NCI-H748 treated with DMSO at 0.1 percent for 48 hours (cell line): ENCODE data around the gene PDLIM1.
"Not testable (repeated sequence)": the region's sequence is repeated elsewhere in the genome, so short reads cannot be mapped to it uniquely, and the experiment has no call there.

Source experiments
- DNase-seq: peaks from one replicate; lab custom pipeline; 2025; lab: John Stamatoyannopoulos, UW

The PDLIM1 gene

DNA sequence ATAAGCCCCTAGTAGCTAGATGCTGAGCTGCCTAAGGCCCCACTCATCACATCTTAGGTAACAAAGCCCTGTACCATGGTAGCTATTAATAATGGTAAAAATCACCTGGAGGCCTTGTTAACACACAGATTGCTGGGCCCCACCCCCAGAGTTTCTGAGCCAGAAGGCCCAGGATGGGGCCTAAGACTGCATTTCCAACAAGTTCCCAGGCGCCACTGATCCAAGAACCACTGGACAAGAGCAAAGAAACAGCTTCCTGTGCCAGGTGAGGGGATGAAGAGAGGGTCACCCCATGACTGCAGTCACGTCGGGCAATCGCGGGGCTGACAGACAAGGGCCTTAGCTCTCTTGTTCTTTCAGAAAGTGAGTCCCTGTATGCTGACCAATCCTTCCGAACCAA, 50.0 kb downstream of the PDLIM1 start:
- DNase-seq: no peak

DNA sequence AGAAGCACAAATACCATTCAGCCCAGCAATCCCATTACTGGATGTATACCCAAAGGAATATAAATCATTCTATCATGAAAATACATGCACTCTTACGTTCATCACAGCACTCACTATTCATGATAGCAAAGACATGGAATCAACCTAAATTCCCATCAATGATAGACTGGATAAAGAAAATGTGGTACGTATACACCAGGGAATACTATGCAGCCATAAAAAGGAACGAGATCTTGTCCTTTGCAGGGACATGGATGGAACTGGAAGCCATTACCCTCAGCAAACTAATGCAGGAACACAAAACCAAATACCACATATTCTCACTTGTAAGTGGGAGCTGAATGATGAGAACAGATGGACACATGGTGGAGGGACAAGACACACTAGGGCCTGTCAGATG, 50.7 kb downstream of the PDLIM1 start:
- DNase-seq: not testable (repeated sequence)

DNA sequence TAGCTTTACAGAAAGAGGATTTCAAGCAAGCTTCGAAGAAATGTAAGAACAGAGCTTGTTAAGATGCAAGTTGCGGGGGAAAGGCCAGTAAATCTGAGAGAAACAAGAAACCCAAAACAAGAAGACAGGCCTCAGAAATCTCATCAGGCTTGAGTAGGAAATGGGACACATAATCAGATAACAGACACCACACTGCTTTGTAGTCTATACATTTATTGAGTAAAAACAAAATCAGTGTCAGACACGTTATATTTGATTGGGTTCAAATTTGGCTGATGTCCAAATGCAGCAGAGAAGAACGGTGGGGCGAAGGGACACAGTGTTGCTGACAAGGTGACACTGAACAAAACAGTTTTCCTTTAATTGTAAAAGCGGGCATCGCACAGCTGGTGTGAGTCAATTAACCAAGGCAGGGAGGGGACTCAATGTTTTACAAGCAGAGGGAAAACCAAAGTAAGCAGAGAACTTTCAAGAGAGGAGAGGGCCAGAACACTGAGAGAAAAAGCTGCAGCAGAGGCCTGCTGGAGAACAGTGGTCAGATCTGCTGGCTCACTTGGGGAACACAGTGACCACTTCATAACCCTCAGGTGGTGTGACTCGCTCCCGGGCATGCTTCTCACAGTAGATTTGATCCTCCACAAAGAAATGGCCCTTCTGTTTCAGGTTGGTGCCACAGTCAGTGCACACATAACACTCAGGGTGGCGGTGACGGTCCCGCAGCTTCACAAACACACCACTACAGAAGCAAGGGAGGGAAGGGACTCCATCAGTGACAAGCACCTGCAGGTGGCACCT, 53.2 kb downstream of the PDLIM1 start:
- no peak for DNase-seq

DNA sequence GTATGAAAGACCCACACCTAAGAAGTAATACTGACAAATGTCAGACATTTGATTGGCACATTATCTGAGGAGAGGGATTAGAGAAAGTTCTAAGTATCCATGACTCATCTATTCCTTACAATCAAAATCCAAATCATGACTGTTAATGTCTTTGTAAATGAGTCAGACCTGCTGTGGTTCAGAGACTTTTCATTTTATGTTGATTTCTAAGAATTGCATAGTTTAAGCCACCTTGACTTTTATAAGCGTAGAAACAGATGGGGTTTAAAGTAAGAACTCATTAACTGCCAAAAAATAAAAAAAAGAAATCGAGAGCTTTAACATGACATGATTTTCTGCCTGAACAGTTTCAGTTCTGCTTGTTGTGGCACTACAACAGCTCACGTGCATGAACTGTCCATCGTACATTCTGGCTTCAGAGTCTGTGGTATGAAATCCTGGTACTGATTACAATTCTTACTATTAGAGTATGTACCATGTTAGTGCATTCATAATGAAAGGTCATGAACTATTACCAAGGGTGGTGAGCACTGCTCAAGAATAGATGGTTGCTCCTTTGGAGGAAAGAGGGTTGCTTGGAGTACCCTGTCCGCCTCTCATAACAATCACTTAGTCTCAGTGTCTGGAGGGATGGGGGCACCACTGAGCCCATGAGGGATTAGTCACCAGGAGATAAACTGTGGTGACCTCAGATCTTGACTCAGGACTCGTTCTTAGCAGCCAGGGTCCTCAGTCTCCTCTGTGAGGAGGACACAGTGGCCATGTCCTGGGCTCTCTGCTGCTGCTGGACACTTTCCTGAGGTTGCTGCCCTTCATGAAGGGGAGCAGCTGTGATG, 54.5 kb downstream of the PDLIM1 start:
- DNase-seq: no peak

DNA sequence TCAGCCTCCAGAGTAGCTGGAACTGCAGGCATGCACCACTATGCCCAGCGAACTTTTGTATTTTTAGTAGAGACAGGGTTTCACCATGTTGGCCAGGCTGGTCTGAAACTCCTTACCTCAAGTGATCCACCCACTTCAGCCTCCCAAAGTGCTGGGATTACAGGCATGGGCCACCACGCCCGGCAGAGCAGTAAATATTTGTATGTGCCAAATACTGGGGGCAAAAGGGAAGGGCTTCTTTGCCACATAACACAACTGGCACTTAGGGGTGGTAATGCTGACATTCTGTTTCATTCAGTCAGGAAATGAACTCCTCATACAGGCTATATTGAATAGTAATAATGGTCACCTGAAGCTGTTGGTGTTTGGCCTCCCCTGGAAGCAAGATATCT, 55.1 kb downstream of the PDLIM1 start:
- DNase-seq: no peak

DNA sequence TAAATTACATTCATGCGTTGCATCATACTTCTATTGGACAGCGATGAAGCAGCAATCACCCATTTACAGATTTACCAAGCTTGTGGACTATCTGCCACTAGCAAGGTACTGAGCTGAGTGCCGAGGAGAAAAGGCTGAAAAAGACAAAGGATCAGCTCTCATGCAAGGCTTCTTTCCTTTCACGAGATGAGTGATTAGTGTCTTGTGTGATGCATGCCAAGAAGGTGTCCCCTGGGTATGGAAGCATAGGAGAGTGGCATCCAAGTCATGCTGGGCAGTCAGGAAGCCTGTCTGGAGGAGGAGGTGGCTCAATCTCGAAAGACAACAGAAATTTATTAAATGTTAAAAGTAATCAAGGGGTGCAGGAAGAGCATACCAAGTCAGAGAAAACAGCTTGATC, 55.9 kb downstream of the PDLIM1 start:
- DNase-seq: no peak

DNA sequence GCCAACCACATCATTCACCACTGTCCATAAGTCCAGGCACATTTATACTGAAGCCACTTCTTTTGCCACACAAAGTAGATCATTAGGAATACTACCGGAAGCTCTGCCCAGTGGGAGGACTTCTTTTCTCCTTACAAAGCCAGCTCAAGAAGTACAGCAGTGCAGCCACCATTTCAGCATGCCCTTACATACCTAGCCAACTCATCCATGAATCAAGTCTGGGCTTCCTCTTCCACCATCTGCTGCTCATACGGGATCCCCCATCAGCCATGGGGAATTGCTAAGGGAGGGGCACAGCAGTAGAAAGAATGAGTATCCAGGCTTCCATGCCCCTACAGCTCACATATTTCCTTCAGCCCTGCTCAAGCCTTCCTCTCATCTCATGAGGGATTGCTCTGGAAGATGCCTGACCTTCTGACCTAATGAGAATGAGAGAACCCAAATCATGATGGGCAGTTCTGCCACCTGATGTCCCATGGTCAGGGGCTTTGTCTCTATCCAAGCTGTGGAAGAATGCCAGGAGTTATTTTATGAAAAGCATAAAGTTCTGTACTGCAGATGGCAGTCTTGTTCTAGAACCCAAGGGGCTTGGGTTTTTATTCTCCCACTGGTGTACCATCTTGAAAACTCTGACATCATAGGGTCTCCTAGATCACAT, 57.3 kb downstream of the PDLIM1 start:
- no peak for DNase-seq

DNA sequence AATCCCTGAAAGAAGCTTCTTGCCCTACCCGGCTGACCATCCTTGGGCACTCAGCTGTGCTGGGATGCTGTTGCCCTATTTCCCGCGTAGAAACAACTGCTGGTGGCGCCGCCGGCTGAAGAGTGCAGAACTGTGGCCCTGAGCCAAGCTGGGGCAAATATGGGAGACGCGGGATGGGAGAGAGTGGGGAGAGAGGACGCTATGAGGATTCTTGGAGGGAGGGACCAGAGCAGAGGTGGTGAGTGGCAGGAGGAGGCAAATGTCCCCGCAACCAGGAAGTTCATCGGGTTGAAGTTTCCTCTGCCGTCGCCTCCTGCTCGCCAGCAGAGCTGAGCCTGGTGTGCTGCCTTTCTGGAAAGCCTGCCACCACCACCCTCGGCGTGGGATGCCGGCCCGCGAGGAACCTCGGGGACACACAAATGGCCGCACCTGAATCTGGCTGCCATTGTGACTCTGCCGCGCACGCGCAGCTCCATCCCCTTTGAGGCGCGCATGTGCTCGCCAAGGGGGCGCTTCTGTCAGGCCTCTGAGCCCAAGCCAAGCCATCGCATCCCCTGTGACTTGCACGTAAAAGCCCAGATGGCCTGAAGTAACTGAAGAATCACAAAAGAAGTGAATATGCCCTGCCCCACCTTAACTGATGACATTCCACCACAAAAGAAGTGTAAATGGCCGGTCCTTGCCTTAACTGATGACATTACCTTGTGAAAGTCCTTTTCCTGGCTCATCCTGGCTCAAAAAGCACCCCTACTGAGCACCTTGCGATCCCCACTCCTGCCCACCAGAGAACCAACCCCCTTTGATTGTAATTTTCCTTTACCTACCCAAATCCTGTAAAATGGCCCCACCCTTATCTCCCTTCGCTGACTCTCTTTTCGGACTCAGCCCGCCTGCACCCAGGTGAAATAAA, 59.9 kb downstream of the PDLIM1 start:
- not testable (repeated sequence) for DNase-seq

DNA sequence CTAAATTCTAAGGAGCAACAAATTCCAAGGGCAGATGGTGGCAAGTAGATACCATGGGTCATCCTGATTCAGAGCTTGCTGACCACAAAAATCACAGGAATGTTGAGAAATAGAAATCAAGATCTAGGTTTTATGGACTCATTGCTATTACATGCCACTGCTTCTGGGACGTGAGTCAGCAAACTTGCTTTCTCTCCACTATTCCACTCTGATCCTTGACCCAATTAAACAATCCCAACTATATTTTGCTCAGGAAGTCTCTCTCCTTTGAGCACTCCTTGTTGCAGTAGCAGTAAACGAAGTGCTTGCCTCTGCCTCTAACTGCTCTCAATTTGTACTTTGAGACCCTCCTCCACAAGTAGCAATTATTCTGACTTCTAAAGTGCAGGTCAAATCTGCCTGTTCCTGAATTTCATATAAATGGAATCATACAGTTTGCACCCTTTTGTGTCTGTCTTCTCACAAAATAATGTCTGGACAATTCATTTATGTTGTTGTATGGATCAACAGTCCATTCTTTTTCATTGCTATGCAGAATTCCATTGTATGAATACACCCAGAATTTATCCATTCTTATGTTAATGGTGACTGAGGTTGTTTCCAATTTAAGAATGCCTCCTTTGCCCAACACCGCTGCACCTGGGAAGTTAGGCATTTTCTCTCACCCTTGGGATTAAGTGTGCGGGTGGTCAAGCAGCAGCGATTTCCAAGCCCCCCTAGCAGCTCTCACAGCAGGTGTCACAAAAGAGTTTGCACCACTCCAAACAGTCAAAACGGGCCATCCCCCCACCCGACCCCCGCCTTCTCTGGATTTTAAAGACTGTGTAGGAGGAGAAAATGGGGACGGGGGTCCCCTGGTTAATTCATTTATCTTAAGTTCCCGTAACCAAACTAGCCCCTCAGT, 60.8 kb downstream of the PDLIM1 start:
- no peak for DNase-seq

DNA sequence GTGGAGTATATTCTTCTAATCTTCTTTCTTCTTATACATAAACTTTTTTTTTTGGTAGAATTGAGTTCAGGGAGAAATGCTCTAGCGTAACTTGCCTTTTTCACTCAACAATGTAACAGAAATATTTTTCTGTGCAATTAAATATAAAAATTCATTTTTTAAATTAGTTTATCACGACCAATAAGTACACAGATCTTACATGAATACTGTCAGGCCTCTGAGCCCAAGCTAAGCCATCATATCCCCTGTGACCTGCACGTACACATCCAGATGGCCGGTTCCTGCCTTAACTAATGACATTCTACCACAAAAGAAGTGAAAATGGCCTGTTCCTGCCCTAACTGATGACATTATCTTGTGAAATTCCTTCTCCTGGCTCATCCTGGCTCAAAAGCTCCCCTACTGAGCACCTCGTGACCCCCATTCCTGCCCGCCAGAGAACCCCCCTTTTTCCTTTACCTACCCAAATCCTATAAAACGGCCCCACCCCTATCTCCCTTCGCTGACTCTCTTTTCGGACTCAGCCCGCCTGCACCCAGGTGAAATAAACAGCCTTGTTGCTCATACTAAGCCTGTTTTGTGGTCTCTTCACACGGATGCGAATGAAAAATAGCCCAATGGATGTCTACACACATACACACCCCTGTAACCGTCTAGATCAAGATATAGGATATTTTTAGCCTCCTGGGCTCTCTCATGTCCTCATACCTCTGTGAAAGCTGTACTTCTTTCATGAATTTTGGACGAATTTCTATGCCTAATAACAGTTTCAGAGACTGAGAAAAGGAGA, 61.7 kb downstream of the PDLIM1 start:
- not testable (repeated sequence) for DNase-seq

DNA sequence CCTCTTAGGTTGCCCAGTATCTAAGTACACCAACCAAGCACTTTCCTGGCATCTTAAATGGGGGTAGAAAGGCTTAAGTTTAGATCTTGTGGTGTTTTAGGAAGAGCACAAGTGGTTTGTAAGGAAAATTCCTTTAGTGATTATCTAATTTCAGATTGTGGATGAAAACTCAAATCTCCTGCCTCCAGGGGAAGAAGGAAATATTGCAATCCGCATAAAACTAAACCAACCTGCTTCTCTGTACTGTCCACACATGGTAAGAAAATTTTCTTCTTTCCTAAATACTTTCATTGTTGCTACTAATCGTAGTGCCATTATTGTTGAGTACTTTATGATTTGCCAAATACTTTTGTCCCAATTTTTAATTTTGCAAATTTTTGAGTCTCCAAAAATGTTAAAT, 65.7 kb downstream of the PDLIM1 start:
- no peak for DNase-seq

DNA sequence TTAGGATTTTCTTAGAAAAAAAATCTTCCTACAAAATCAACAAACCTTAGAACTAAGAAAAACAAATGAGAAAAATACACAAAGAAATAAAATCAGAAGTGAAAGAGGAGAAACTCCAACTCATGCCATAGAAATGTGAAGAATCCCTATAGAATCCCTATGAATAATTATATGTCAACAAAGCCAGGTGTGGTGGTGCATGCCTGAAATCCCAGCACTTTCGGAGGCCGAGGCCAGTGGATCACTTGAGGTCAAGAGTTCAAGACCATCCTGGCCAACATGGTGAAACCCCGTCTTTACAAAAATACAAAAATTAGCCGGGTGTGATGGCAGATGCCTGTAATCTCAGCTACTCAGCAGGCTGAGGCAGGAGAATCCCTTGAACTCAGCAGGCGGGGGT, 69.7 kb downstream of the PDLIM1 start:
- no peak for DNase-seq

DNA sequence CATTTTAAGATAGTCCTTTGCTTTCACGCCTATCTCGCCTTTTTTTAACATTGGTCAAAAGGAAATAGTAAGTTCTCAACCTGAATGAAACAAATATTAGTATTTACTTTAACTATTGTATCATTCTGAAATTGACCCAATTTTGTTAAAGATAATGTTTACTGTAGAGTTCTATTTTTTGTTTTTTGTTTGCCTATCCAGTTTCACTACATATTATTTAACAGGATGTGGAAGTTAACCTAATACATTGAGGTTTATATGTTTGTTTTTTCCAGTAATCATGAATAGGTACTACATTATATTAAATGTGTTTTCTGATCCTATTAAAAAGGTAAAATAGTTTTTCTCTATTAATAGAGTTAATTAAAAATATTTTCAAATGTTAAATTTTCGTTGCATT, 70.3 kb downstream of the PDLIM1 start:
- DNase-seq: no peak

DNA sequence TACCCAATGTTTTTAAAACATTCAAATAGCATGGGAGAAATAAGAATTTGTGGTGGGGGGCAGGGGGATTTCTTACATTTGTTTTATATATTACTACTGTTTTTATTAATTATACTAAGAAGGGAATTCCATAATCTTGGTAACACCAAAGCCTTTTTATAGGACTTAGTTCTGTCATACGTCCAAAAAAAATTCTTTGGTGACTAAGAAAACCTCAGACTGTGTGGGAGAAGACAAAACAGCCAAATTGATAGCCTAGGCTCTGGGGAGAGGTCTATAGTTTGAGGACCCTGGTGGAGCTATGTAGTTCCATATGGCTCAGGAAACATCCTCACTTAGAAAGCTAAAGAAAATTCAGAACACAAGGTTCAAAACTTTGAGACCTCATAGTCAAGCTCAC, 73.3 kb downstream of the PDLIM1 start:
- no peak for DNase-seq

DNA sequence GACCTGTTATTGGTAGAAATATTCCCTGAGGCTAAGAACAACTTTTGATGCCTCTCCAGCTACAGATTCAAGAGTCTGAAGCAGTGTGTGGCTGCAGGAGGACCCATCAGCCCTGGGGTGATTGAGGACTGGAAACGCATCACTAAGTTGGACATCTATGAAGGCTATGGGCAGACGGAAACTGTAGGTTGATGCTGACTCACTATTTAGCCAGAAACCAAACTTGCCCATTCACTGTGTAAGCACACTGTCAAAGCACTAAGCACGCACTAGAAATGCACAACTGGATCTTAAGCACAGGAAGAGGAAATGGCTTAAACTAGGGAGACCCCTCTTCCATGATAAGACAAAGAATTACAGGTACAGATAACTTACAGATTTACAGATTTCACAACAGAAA, 76.0 kb downstream of the PDLIM1 start:
- no peak for DNase-seq

DNA sequence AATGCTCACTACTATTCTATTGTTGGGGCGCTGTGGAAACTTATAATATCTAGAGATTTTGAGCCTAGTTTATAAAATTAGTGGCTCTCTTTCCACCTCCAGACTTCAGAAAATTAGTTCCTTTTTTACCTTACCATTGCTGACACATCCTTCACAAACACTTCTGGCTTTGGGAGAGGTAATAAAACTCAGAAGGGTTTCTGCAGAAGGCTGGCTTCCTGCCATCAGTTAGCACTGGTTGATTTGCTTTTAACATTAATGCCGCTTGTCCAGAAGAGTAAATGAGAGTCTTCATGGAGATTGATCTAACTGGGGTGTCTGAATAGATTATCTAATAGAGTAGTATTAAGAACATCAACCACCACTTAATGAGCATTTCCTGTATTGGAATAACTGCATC, 76.4 kb downstream of the PDLIM1 start:
- no peak for DNase-seq

DNA sequence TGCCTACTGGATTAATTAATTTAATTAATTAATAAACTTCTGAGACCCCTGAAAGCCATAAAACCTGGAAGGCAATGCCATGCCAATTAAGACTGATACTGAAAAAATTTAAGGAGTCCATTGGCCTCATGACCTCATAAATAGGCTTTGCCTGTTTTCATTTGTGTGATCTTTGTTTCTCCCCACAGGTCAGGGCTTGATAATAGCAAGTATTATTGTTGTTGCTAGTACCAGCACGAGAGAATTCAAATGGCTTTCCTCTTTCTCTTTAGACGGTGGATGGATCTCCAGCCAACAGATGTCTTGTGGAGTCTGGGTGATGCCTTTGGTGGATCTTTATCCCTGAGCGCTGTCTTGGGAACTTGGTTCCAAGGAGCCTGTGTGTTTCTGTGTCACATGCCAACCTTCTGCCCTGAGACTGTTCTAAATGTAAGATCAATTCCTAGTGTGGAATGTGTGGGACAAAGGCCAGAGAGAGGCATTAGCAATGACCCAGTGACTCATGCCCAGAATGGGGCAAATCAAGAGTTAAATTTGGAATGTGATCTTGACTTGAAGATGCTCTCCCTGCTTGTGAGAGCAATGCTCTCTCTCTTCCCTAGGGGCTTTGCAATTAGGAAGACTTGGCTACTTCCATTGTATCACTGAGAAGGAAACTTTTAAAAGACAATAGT, 79.1 kb downstream of the PDLIM1 start:
- no peak for DNase-seq

DNA sequence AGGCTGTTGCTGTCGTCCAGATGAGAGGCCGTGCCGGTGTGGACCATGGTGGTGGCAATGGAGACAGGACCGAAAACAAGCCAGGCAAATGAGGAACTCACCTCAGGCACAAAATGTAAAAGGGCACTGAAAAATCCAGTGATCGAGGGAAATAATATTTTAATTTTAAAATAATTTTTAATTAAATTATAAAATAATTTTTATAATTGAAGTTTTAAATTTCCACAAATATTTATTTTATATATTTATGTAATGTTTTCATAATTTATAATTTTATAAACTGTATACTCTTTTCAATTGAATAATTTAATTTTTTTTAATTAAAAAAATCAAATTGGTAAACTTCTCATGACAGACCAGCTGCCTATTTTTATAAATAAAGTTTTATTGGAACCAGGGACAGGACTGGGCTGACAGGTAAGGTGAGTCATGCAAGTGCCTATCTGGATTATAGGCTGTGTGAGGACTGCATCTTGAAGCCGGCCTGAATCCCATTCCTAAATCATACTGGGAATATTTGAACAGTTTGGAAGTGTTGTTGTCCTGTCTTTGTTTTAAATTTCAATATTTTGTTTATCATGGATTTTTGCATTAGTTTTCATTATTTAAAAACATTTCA, 81.2 kb downstream of the PDLIM1 start:
- DNase-seq: no peak
